NCI-H1092 (cell line): ENCODE results near the gene MMS19.
"Not testable (repeated sequence)": the region's sequence is repeated elsewhere in the genome, so short reads cannot be mapped to it uniquely, and the experiment has no call there.

ENCODE experiments used
- DNase-seq: peaks from one replicate; lab custom pipeline; 2025; lab: John Stamatoyannopoulos, UW

MMS19 gene

GRCh38 chr10:97427571-97428179 lies 70.5 kb downstream of the MMS19 start:
- DNase-seq: no peak

GRCh38 chr10:97426776-97427570 lies 71.2 kb downstream of the MMS19 start:
- DNase-seq: no peak

- peak; percentile 84 for DNase-seq
These were observed 72.1 kb downstream of the MMS19 start, which contains the start of gene PGAM1 for GRCh38 chr10:97425964-97426775. TSS of gene PGAM1 (plus strand) at chr10:97426191. CDS start at chr10:97426308, 117 bp downstream.

- not testable (repeated sequence) for DNase-seq
These were observed 74.5 kb downstream of the MMS19 start for GRCh38 chr10:97423757-97424098.

GRCh38 chr10:97416565-97416964 lies 81.7 kb downstream of the MMS19 start:
- no peak for DNase-seq

GRCh38 chr10:97412891-97413304 lies 85.3 kb downstream of the MMS19 start:
- no peak for DNase-seq

GRCh38 chr10:97411406-97411805 lies 86.8 kb downstream of the MMS19 start:
- DNase-seq: no peak

- no peak for DNase-seq
These were observed 89.7 kb downstream of the MMS19 start for GRCh38 chr10:97408496-97408992.
